ENCODE data around the gene PGM5. TPM values are rescaled to one million over a fixed set of nuclear protein-coding genes. Genes with fewer than 3 reads are reported as not detected.
A peak's percentile ranks its signal among the peaks of the same experiment; 100 is the strongest.

PGM5 gene
- total RNA-seq, 1 donor from 2014 or later, result under 0.01 TPM

DNA sequence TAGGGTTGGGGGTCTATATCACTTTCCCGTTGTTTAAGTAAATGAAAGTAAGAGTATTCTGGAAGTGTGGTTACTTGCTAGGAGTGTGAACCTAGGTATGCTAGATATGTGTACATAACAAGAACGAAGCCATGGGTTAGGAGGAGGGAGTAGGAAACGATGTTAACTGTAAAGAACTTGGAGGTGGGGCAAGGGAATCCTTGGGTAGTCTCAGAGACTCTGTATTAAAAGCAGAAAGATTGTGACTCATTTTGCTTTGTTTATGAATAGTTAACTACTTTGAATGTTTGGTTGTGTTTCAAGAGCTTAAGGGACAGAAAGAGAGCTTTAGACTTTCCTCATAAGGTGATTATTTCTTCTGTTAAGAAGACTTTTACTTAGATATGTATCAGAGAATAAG lies 124.4 kb downstream of the PGM5 start:
- no peak for DNase-seq (ENCODE audit: low read depth)
- no peaks in the 10 kb centered on the region for H3K27me3 ChIP-seq (ENCODE audit: control insufficient read depth, insufficient read depth, low read length)
- TF ChIP-seq, protein P1, sequence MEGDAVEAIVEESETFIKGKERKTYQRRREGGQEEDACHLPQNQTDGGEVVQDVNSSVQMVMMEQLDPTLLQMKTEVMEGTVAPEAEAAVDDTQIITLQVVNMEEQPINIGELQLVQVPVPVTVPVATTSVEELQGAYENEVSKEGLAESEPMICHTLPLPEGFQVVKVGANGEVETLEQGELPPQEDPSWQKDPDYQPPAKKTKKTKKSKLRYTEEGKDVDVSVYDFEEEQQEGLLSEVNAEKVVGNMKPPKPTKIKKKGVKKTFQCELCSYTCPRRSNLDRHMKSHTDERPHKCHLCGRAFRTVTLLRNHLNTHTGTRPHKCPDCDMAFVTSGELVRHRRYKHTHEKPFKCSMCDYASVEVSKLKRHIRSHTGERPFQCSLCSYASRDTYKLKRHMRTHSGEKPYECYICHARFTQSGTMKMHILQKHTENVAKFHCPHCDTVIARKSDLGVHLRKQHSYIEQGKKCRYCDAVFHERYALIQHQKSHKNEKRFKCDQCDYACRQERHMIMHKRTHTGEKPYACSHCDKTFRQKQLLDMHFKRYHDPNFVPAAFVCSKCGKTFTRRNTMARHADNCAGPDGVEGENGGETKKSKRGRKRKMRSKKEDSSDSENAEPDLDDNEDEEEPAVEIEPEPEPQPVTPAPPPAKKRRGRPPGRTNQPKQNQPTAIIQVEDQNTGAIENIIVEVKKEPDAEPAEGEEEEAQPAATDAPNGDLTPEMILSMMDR (IDR thresholded peaks at IDR 0.05; ENCODE audit: insufficient read depth, low read length, severe bottlenecking), result no peak
- H3K36me3 ChIP-seq (ENCODE audit: control insufficient read depth, insufficient read depth, low read length), result no peaks in the 10 kb centered on the region
- FAIRE-seq, result no peak
- H3K4me3 ChIP-seq (ENCODE audit: low read depth, low read length), result no peak overlapping the region

DNA sequence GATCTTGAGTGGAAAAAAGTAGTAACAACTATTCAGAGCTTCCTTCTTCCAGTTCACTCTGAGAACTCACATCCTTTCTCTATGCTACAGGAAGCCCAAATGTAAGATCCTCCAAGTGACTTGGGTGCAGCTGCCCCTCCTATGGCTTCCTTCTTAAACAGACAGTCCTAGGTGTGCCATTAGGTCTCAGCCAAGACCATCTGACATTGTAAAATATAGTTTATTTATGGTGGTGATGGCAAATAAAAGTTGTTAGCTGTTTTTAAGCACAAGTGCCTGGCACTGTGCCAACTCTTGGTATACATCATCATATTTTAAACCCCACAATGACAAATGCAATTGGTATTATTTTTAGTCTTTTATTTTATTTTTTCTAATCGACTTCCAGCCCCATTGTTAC lies 126.1 kb downstream of the PGM5 start:
- TF ChIP-seq, protein P1 (IDR thresholded peaks at IDR 0.05; ENCODE audit: insufficient read depth, low read length, severe bottlenecking), result no peak
- DNase-seq (ENCODE audit: low read depth), result no peak
- FAIRE-seq, result no peak
- H3K36me3 ChIP-seq (ENCODE audit: control insufficient read depth, insufficient read depth, low read length), result no peaks in the 10 kb centered on the region
- no peaks in the 10 kb centered on the region for H3K27me3 ChIP-seq (ENCODE audit: control insufficient read depth, insufficient read depth, low read length)
- no peak overlapping the region for H3K4me3 ChIP-seq (ENCODE audit: low read depth, low read length)

DNA sequence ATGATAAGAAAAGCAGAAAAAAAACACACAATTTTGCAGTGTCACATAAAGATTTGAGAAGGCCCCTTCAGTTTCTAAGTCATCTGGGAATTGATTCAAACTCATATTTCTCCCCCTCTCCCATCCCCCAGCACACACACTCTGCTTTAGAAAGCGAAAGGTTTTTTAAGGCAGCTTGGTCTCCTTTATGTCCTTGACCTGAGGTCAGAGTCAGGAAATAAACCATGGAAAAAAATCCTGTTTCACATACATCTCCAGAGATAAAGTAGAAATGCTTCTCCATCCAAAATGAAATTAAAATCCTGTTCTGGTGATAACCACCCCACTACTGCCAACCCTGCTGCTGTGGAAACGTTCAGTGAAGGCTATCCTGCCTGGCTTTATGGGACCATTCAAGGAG lies 131.7 kb downstream of the PGM5 start:
- DNase-seq (ENCODE audit: low read depth) (no peak), FAIRE-seq (no peak)
- Histone ChIP-seq H3K27me3 (ENCODE audit: control insufficient read depth, insufficient read depth, low read length) (no peaks in the 10 kb centered on the region), H3K4me3 (ENCODE audit: low read depth, low read length) (no peak overlapping the region), H3K36me3 (ENCODE audit: control insufficient read depth, insufficient read depth, low read length) (no peaks in the 10 kb centered on the region)
- TF ChIP-seq, protein P1 (IDR thresholded peaks at IDR 0.05; ENCODE audit: insufficient read depth, low read length, severe bottlenecking), result no peak

DNA sequence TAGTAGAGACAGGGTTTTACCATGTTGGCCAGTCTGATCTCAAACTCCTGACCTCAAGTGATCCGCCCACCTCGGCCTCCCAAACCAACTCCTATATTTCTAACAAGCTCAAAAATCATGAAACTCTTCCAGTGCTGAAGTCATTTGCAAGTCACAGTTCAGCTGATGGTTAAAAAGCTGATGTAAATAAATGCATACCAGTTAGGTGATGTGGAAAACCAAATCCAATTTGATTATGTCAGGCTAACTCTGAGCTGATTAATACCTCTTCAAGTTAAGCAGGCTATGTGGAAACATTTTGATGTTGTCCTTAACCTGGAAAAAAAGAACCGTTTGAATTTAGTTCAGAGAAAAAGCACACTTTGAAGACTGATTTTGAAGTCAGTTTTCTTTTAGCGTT lies 133.2 kb downstream of the PGM5 start:
- no peaks in the 10 kb centered on the region for H3K36me3 ChIP-seq (ENCODE audit: control insufficient read depth, insufficient read depth, low read length)
- DNase-seq (ENCODE audit: low read depth) (peak; percentile 13), FAIRE-seq (no peak)
- TF ChIP-seq, protein P1 (IDR thresholded peaks at IDR 0.05; ENCODE audit: insufficient read depth, low read length, severe bottlenecking), result no peak
- H3K27me3 ChIP-seq (ENCODE audit: control insufficient read depth, insufficient read depth, low read length), result no peaks in the 10 kb centered on the region
- H3K4me3 ChIP-seq (ENCODE audit: low read depth, low read length), result no peak overlapping the region

DNA sequence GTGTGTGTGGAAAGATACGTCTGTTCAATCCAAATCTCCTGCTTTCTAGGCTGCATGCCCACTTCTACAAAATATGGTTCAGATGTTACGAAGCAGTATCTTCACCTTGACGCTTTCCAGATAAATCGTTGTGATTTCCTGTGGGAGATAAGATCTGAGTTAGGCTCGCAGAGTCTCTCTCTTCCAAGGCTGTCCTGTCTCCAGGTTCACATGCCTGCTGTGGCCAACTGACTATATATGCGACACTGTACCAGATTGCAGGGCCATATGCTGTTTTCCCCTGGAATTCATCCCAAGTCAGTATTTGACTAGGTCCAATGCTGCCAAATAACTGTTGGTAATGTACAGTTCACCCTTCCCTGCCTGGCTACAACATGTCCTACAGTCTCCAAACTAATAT lies 136.4 kb downstream of the PGM5 start:
- Histone ChIP-seq H3K4me3 (ENCODE audit: low read depth, low read length) (no peak overlapping the region), H3K36me3 (ENCODE audit: control insufficient read depth, insufficient read depth, low read length) (no peaks in the 10 kb centered on the region), H3K27me3 (ENCODE audit: control insufficient read depth, insufficient read depth, low read length) (no peaks in the 10 kb centered on the region)
- TF ChIP-seq, protein P1 (IDR thresholded peaks at IDR 0.05; ENCODE audit: insufficient read depth, low read length, severe bottlenecking), result no peak
- DNase-seq (ENCODE audit: low read depth) (no peak), FAIRE-seq (no peak)

DNA sequence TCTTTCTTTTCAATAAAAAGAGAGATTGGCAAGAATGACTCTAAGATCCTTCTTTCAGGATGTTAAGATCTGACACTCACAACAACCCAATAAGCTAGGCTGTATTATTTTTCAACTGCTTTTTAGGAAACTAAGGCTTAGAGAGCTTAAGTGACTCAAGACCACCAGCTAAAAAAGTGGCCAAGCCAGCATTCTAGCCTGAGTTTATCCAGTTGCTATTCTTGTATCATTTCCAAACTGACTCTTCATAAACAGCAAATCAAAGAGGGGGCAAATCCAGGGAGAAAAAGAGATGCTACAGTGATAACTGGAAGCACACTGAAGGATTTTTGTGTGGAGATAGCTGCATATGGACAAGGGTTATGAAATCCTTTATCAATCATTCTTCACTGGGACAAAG lies 137.1 kb downstream of the PGM5 start:
- DNase-seq (ENCODE audit: low read depth) (no peak), FAIRE-seq (no peak)
- TF ChIP-seq, protein P1 (IDR thresholded peaks at IDR 0.05; ENCODE audit: insufficient read depth, low read length, severe bottlenecking), result no peak
- Histone ChIP-seq H3K4me3 (ENCODE audit: low read depth, low read length) (no peak overlapping the region), H3K36me3 (ENCODE audit: control insufficient read depth, insufficient read depth, low read length) (no peaks in the 10 kb centered on the region), H3K27me3 (ENCODE audit: control insufficient read depth, insufficient read depth, low read length) (no peaks in the 10 kb centered on the region)
